Astrocyte of the spinal cord (primary cell): ENCODE results near the gene ZNF84.
A peak's percentile ranks its signal among the peaks of the same experiment; 100 is the strongest.

Experiments
- DNase-seq: peaks from one replicate; pipeline ENCODE4 v3.0.0; 2011; ENCODE audit warnings: low read depth, low spot score
- H3K4me3 ChIP-seq: 2 replicates; pipeline ENCODE4 v1.5.1; 2011; ENCODE audit warnings: low read depth, mild to moderate bottlenecking, low read length, moderate library complexity
- in situ Hi-C: cut with HindIII; loops from 2 replicates; pipeline ENCODE4 v1.10.0; 2017; ENCODE audit warnings: low sequenced_read_pairs
- TF ChIP-seq, protein P1 (sequence below): IDR thresholded peaks from 2 replicates; pipeline ENCODE4 v1.5.1; 2012; ENCODE audit warnings: low read depth, mild to moderate bottlenecking, low read length, inconsistent platforms

The ZNF84 gene

DNA sequence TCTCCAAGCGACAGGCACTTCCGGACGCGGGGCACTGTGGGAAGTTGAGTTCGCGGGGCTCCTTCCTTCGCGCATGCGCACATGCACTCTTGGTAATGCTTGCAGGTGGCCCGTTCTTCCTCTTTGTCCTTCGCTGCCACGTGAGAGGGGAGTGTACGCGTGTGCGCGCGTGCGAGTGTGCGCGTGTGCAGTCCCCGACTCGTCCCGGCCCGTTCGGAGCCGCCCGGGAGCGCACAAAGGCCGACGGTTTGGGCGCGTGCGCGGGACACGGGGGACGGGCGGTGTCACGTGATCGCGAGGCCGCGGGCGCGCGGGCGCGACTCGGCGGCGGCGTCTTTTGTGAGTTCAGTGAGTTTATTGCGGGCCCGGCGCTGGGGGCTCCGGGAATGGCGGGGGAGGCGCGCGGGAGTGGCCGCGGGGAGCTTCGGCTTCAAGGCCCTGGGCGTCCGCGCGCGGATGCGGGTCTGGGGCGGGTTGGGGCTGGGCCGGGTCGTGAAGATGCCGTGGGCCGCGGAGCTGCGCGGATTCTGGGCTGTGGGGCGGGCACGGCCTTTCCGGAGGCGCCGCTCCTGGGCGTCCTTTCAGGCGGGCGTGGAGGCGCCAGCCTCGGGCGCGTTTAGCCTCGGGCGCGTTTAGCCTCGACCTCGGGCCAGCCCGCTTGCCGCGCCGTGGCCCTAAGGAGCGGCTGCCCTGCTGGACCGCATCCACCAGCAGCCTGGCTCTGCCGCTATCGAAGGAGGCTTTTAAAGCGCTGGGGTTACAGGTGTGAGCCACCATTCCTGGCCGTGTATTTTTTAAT is at the start of gene ZNF84:
ZNF84 (plus strand) TSS at position 303 of the 799 bp plus-strand sequence. CDS start 3,959 bp downstream, outside the sequence.
- in situ Hi-C loops: no loop called here

DNA sequence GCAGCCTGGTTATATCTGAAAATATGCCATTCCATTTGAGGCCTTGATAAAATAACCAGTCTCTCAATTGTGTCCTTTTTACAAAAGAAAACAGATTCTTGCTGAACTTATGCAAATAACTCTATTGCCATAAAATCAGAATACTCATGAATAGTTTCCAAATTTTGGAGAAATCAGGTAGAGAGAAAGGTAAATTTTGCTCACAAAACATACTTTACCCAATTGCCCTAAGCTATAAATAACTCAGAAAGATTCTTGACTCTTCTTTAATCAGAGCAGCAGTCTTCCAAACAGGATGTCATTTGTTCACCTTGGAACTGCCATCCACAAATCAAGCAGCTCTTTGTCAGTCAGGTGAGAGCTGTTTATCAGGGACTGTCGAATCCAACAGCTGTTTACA is 38.6 kb upstream of the ZNF84 start:
- TF ChIP-seq, protein P1, sequence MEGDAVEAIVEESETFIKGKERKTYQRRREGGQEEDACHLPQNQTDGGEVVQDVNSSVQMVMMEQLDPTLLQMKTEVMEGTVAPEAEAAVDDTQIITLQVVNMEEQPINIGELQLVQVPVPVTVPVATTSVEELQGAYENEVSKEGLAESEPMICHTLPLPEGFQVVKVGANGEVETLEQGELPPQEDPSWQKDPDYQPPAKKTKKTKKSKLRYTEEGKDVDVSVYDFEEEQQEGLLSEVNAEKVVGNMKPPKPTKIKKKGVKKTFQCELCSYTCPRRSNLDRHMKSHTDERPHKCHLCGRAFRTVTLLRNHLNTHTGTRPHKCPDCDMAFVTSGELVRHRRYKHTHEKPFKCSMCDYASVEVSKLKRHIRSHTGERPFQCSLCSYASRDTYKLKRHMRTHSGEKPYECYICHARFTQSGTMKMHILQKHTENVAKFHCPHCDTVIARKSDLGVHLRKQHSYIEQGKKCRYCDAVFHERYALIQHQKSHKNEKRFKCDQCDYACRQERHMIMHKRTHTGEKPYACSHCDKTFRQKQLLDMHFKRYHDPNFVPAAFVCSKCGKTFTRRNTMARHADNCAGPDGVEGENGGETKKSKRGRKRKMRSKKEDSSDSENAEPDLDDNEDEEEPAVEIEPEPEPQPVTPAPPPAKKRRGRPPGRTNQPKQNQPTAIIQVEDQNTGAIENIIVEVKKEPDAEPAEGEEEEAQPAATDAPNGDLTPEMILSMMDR: no peak
- H3K4me3 ChIP-seq: no peak overlapping the region
- DNase-seq: no peak
- in situ Hi-C loops: no loop called here

More for the DNA sequence above, at the start of gene ZNF84:
- H3K4me3 ChIP-seq: peak within 1 kb of the TSS; percentile 81
- peak; percentile 98 for DNase-seq
- TF ChIP-seq, protein P1: no peak

DNA sequence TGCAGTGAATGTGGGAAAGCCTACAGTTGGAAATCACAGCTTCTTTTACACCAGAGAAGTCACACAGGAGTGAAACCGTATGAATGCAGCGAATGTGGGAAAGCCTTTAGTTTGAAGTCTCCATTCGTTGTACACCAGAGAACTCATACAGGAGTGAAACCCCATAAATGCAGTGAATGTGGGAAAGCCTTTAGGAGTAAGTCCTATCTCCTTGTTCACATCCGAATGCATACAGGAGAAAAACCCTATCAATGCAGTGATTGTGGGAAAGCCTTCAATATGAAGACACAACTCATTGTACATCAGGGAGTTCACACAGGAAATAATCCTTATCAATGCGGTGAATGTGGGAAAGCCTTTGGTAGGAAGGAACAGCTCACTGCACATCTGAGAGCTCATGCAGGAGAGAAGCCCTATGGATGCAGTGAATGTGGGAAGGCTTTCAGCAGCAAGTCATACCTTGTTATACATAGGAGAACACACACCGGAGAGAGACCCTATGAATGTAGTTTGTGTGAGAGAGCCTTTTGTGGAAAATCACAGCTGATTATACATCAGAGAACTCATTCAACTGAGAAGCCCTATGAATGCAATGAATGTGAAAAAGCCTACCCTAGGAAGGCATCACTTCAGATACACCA is 26.5 kb upstream of the ZNF84 start:
- TF ChIP-seq, protein P1: no peak
- DNase-seq: no peak
- in situ Hi-C loops: no loop called here
- no peak overlapping the region for H3K4me3 ChIP-seq

DNA sequence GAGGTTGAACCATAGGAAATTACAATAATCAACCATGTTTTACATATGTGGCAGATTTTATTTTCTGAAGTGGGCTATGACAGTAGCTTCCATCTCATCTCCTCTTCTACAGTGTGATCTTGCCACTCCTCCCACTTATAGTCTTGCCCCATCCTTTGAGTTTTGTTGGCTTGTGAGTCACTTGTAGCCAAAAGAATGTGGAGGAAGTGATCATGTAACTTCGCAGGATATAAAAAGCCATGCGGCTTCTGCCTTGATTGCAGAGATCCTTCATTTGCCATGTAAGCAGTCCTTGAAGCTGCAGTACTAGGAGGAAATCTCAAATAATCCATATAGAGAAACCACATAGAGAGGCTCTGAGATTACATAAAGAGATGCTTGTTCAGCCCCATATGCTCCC is 13.7 kb upstream of the ZNF84 start:
- TF ChIP-seq, protein P1: no peak
- H3K4me3 ChIP-seq: no peak overlapping the region
- DNase-seq: no peak
- in situ Hi-C loops: no loop called here

DNA sequence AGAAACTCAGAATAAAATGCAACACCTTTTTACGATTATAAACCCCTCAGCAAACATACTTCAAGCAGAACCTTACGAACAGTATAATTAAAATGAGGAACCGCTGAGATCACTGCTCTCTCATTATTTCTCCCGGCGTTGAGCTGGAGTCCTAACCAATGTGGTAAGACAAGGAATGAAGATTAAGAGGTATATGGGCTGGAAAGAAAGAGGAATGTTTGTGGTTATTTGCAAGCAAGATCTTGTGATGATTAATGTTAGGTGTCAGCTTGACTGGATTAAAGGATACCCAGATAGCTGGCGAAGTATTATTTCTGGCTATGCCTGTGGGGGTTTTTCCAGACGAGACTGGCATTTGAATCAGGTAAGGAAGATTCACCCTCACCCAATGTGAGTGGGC is 10.3 kb upstream of the ZNF84 start:
- TF ChIP-seq, protein P1: no peak
- H3K4me3 ChIP-seq: no peak overlapping the region
- in situ Hi-C loops: no loop called here
- no peak for DNase-seq

DNA sequence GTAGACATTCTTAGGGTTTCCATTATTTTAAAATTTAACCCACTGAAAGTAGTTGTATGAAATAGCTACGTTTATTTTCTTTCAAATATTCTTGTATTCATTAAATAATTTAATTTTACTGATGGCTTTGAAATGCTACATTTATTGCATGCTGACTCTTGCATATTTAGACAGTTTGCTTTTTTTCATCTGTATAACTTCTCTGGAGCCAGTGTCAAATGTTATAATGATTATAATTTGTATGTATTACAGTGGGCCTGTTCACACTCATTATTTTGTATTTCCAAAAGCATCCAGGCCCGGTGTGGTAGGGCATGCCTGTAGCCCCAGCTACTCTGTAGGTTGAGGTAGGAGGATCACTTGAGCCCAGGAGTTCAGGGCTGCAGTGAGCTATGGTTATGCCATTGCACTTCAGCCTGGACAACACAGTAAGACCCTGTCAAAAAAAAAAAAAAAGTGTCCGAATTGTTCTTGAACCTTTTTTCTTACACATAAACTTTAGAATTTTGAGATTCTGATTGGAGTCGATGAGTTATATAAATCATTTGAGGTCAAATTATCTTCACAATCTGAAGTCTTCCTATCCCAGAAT is 905 bp downstream of the ZNF84 start:
- in situ Hi-C loops: no loop called here
- no peak for DNase-seq
- H3K4me3 ChIP-seq: peak overlapping the region; percentile 81
- TF ChIP-seq, protein P1: no peak
